Esophagus squamous epithelium (tissue), 4 donors: ENCODE measurements around the gene NUBPL.

Experiments
- CTCF ChIP-seq, 6 experiments: fragments of 450-650 bp in 4 of 6; fragments of 200-600 bp in 2 of 6; sonication (generic) in 2 of 6; IDR thresholded peaks; one replicate each; pipeline ENCODE4 v1.5.1; 2016 to 2019; ENCODE audit warnings: antibody characterized with exemption in 6 of 6, mild to moderate bottlenecking in 4 of 6, moderate library complexity in 4 of 6
- POLR2A ChIP-seq, 4 donors: fragments of 450-650 bp; IDR thresholded peaks; one replicate each; pipeline ENCODE4 v1.6.1; 2017; ENCODE audit warnings: antibody characterized with exemption in 4 of 4, mild to moderate bottlenecking in 4 of 4, moderate library complexity in 3 of 4

- no peak for TF ChIP-seq POLR2A (IDR thresholded peaks at IDR 0.05)
- no peak for TF ChIP-seq CTCF (IDR thresholded peaks at IDR 0.05)
Measured at GRCh38 chr14:31700282-31701074, 139.3 kb downstream of the NUBPL start.
